T-helper 1 cell treated with Interleukin-12 subunit alpha and Interleukin-12 subunit beta and Interleukin-4 antibody, amounts not matched to agents 30 μg/mL and 1 μg/mL, for 36 hours (primary cell): Measurements from ENCODE around the gene AKR1D1.
"Not testable (repeated sequence)": the region's sequence is repeated elsewhere in the genome, so short reads cannot be mapped to it uniquely, and the experiment has no call there.

ENCODE experiments used
- H3K27ac Mint-ChIP-seq: one replicate; pipeline ENCODE4 v1.8.0; 2021; ENCODE audit warnings: mild to moderate bottlenecking, mixed read lengths
- H3K27me3 Mint-ChIP-seq: one replicate; pipeline ENCODE4 v1.8.0; 2021; ENCODE audit warnings: low read depth, mixed read lengths
- H3K36me3 Mint-ChIP-seq: one replicate; pipeline ENCODE4 v1.8.0; 2021; ENCODE audit warnings: low read depth, mixed read lengths
- H3K4me1 Mint-ChIP-seq: one replicate; pipeline ENCODE4 v1.8.0; 2021; ENCODE audit warnings: low read depth, mixed read lengths
- H3K4me3 Mint-ChIP-seq: one replicate; pipeline ENCODE4 v1.8.0; 2021; ENCODE audit warnings: mild to moderate bottlenecking, moderate library complexity, mixed read lengths
- H3K9me3 Mint-ChIP-seq: one replicate; pipeline ENCODE4 v1.8.0; 2021; ENCODE audit warnings: mixed read lengths

The AKR1D1 gene, protein sequence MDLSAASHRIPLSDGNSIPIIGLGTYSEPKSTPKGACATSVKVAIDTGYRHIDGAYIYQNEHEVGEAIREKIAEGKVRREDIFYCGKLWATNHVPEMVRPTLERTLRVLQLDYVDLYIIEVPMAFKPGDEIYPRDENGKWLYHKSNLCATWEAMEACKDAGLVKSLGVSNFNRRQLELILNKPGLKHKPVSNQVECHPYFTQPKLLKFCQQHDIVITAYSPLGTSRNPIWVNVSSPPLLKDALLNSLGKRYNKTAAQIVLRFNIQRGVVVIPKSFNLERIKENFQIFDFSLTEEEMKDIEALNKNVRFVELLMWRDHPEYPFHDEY

DNA sequence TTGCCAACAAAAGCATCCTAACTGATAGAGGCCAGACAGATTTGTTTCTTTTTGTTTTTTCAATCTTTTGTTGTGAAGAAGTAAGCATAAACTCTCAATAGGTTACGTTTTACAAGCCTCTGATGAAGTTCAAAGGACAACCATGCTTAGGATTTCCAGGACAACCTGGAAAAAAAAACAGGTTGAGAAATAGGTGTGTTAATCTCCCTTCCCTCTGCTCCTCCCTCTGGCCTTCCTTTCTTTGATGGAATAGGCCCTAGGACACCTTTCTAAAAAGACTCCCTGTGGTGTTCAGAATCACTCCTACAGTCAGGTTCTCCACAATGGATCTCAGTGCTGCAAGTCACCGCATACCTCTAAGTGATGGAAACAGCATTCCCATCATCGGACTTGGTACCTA is at the start of gene AKR1D1:
Gene AKR1D1 (plus strand): TSS at position 264 of the 400 bp plus-strand sequence. CDS start 60 bp downstream, at position 324.
- Mint-ChIP-seq H3K9me3 (peaks cover 3% of the 10 kb centered on the region), H3K27me3 (no peaks in the 10 kb centered on the region), H3K4me3 (no peak within 1 kb of the TSS), H3K27ac (no peak within 1 kb of the TSS), H3K4me1 (no peaks in the 10 kb centered on the region), H3K36me3 (no peaks in the 10 kb centered on the region)

DNA sequence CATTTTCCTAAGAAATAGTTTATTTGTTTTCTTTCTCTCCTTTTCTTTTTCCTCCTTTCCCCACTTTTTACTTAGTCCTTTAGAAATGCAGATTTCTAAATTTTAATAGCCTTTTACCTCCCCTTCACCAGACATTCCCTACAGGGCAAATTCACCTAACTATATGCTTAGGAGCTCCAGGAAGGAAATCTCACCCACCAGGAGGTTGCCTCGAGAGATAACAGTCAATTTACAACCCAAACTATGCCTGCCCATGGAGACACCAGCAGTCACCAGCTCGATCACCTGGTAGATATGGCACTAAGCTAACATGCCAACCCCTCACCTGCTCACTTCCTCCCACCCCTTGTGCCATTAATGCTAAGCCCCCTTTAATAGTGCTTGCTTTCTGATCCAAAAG is 49.2 kb upstream of the AKR1D1 start:
- H3K27ac Mint-ChIP-seq: no peak overlapping the region
- peaks cover 14% of the 10 kb centered on the region for H3K9me3 Mint-ChIP-seq
- H3K27me3 Mint-ChIP-seq: peaks cover 36% of the 10 kb centered on the region
- H3K4me1 Mint-ChIP-seq: peaks cover 4% of the 10 kb centered on the region
- peaks cover 6% of the 10 kb centered on the region for H3K36me3 Mint-ChIP-seq
- H3K4me3 Mint-ChIP-seq: no peak overlapping the region

DNA sequence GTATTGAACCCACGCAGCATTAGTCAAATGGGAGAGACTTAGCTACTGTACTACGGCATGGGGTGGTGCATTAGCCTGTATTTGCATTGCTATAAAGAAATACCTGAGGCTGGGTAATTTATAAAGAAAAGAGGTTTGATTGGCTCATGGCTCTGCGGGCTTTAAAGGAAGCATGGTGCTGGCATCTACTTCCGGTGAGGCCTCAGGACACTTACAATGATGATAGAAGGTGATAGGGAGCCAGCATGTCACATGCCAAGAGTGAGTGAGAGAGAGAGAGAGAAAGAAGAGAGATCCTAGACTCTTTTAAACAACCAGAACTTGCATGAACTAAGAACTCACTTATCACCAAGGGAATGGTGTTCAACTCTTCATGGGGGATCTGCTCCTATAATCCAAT is 47.1 kb upstream of the AKR1D1 start:
- Mint-ChIP-seq H3K27ac (no peak overlapping the region), H3K9me3 (peaks cover 11% of the 10 kb centered on the region), H3K36me3 (peaks cover 3% of the 10 kb centered on the region), H3K4me1 (peaks cover 2% of the 10 kb centered on the region), H3K27me3 (peaks cover 36% of the 10 kb centered on the region), H3K4me3 (no peak overlapping the region)

DNA sequence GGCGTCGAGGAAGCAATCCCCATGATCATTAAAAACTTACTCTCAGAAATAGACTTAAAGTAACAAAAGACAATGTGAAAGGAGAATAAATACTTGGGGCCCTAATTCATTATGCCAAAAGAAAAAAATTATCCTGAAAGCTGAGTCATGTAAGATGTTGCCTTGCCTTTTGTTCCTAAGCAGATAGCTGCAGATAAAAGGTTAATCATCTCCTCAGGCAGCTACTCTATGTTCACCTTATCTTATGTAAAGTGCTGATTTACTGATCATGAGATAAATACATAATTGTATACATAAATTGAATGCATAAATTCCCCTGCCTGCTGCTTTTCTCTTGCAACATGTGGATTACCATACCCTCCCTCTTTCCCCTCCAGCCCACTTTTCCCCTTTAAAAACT is 46.3 kb upstream of the AKR1D1 start:
- Mint-ChIP-seq H3K36me3 (peaks cover 3% of the 10 kb centered on the region), H3K9me3 (peaks cover 16% of the 10 kb centered on the region), H3K4me1 (no peaks in the 10 kb centered on the region), H3K27me3 (peaks cover 36% of the 10 kb centered on the region), H3K27ac (no peak overlapping the region), H3K4me3 (no peak overlapping the region)

DNA sequence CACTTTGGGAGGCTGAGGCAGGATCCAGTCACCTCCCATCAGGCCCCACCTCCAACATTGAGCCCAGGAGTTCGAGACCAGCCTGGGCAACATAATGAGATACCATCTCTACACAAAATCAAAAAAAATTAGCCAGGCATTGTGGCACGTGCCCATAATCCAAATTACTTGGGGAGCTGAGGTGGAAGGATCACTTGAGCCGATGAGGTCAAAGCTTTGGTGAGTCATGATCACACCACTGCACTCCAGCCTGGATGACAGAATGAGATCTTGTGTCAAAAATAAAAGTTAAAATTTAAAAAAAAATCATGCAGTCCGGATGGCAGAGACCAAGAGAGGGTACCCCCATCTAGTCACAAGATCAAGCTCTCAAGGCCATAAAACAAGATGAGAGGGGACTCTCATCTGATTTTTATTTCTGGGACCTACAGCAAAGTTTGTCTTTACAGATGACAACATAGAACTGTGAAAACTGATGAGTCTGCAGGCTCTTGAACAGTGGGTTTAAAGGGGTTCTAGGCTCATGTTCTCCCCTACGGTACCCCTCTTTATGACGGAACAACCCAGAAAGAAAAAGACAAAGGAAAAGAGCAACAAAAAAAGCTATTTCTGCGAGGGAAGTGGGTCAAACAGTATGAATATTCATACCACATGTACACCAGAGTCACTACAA is 45.4 kb upstream of the AKR1D1 start:
- H3K36me3 Mint-ChIP-seq: peaks cover 3% of the 10 kb centered on the region
- H3K27ac Mint-ChIP-seq: no peak overlapping the region
- H3K9me3 Mint-ChIP-seq: peaks cover 14% of the 10 kb centered on the region
- no peak overlapping the region for H3K4me3 Mint-ChIP-seq
- H3K27me3 Mint-ChIP-seq: peaks cover 36% of the 10 kb centered on the region
- no peaks in the 10 kb centered on the region for H3K4me1 Mint-ChIP-seq

DNA sequence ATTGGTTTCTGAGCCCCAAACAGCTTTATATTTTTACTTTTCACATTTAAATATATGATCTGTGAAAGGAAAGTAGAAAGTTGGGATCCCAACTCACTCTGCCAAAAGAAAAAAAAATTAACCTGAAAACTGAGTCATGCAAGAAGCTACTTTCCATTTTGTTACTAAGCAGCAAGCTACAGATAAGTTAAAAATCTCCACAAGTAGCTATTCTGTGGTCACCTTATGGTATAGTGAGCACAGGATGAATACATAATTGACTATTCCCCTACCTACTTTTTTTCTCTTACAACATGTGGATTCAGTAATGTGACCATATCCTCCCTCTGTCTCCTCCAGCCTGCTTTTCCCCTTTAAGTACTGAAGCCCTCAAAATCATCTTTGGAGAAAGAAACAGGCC is 44.1 kb upstream of the AKR1D1 start:
- no peaks in the 10 kb centered on the region for H3K4me1 Mint-ChIP-seq
- no peak overlapping the region for H3K27ac Mint-ChIP-seq
- H3K4me3 Mint-ChIP-seq: no peak overlapping the region
- peaks cover 14% of the 10 kb centered on the region for H3K9me3 Mint-ChIP-seq
- no peaks in the 10 kb centered on the region for H3K36me3 Mint-ChIP-seq
- peaks cover 26% of the 10 kb centered on the region for H3K27me3 Mint-ChIP-seq

DNA sequence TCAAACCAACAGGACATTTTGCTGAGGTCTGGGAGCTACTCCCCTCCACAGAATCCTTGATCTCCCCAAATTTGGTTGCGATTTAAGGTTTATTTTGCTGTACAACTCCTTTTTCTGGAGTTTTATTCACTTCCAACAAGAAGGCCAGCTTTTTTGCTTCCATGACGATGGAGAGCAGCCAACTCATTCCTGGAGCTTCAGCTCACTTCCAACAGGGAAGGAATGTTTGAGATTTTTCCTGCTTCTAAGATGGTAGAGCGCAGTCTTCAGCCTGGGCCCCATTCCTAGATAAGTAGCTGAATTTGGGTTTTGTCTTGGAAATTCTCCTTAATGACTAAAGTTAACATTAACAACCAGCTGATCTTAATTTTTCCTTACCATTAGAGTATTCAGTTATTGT is 43.5 kb upstream of the AKR1D1 start:
- H3K9me3 Mint-ChIP-seq: peaks cover 14% of the 10 kb centered on the region
- no peaks in the 10 kb centered on the region for H3K4me1 Mint-ChIP-seq
- H3K27me3 Mint-ChIP-seq: peaks cover 23% of the 10 kb centered on the region
- no peak overlapping the region for H3K27ac Mint-ChIP-seq
- no peak overlapping the region for H3K4me3 Mint-ChIP-seq
- H3K36me3 Mint-ChIP-seq: no peaks in the 10 kb centered on the region

DNA sequence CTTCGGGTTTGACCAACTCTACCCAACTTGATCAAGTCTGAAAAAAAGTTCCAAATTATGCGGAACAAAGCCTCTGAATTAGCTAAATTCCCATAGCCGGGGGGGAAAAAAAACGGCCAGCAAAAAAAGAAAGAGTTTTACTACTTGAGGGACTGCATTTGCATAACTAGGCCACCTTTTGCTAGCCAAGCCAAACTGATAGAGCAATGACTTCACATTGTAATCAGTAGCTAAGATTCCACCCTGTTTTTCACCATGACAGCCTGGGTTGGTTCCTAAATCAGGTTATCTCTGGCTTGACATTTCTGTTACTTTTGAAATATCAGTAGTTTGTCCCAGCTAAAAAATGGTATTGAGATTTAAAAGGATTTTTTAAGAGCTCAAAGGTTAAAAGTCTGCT is 43.0 kb upstream of the AKR1D1 start:
- Mint-ChIP-seq H3K36me3 (no peaks in the 10 kb centered on the region), H3K4me1 (no peaks in the 10 kb centered on the region), H3K27me3 (peaks cover 21% of the 10 kb centered on the region), H3K4me3 (no peak overlapping the region), H3K9me3 (peaks cover 14% of the 10 kb centered on the region), H3K27ac (no peak overlapping the region)

DNA sequence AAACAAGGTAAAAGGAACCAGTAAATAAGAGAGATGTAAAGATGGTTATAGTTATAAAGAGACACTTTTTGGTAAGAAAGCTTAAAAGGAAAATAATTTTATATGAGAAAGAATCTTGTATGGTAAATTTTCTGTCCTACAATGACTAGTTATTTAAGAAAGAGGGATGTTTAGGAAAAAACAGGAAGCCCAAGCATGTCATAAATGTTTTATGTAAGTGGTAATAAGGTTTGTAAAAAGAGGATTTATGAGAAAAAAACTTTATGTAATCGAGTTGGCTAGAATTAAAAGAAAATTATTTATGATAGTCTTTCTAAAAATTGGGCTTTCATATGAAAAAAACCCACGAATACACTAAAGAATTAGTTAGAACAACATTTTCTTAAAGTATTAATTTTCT is 40.1 kb upstream of the AKR1D1 start:
- H3K36me3 Mint-ChIP-seq: no peaks in the 10 kb centered on the region
- H3K27ac Mint-ChIP-seq: no peak overlapping the region
- H3K4me3 Mint-ChIP-seq: no peak overlapping the region
- peaks cover 19% of the 10 kb centered on the region for H3K9me3 Mint-ChIP-seq
- no peaks in the 10 kb centered on the region for H3K4me1 Mint-ChIP-seq
- peaks cover 21% of the 10 kb centered on the region for H3K27me3 Mint-ChIP-seq

DNA sequence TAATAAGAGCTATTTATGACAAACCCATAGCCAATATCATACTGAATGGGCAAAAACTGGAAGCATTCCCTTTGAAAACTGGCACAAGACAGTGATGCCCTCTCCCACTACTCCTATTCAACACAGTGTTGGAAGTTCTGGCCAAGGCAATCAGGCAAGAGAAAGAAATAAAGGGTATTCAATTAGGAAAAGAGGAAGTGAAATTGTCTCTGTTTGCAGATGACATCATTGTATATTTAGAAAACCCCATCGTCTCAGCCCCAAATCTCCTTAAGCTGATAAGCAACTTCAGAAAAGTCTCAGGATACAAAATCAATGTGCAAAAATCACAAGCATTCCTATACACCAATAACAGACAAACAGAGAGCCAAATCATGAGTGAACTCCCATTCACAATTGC is 36.2 kb upstream of the AKR1D1 start:
- H3K4me3 Mint-ChIP-seq, H3K4me1 Mint-ChIP-seq, H3K27ac Mint-ChIP-seq, H3K36me3 Mint-ChIP-seq: not testable (repeated sequence)
- Mint-ChIP-seq H3K27me3 (peaks cover 20% of the 10 kb centered on the region), H3K9me3 (peaks cover 16% of the 10 kb centered on the region)

DNA sequence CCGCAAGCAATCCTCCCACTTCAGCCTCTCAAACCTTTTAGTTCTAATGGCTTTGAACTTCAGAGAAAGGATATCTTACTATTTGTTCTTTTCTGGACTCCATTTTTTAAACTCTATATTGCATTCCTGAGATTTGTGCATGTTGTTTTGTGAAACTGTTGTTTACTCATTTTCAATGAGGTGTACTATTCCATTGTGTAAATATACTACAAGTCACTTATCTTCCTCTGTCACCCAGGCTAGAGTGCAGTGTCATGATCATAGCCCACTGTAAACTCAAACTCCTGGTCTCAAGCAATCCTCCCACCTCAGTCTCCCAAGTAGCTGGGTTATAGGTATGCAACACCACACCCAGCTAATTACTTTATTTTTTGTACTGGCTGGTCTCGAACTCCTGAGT is 31.4 kb upstream of the AKR1D1 start:
- peaks cover 18% of the 10 kb centered on the region for H3K27me3 Mint-ChIP-seq

DNA sequence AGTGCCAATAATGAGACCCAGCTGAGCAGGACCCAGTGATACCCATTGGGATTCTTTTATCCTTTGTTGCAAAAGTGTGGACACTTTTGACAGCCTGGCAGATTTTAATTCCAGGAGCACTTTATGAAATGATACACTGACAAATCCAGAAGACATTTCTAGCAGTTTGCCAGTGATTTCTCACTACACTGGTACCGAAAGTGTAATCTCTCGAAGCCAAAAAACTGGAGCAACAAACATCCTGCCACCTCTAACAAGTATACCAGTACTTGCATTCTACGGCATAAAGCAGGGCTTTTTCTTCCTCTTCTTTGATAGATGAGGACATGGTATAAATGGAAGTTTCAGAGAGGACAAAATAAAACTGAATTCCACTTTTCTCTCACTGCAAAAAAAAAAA is 28.4 kb upstream of the AKR1D1 start:
- H3K4me1 Mint-ChIP-seq: no peaks in the 10 kb centered on the region
- no peak overlapping the region for H3K27ac Mint-ChIP-seq
- H3K9me3 Mint-ChIP-seq: peaks cover 7% of the 10 kb centered on the region
- H3K36me3 Mint-ChIP-seq: no peaks in the 10 kb centered on the region
- H3K27me3 Mint-ChIP-seq: peaks cover 14% of the 10 kb centered on the region
- H3K4me3 Mint-ChIP-seq: no peak overlapping the region

More for the DNA sequence above, 31.4 kb upstream of the AKR1D1 start:
- no peak overlapping the region for H3K4me3 Mint-ChIP-seq
- no peaks in the 10 kb centered on the region for H3K4me1 Mint-ChIP-seq
- peaks cover 4% of the 10 kb centered on the region for H3K9me3 Mint-ChIP-seq
- no peaks in the 10 kb centered on the region for H3K36me3 Mint-ChIP-seq
- H3K27ac Mint-ChIP-seq: no peak overlapping the region

DNA sequence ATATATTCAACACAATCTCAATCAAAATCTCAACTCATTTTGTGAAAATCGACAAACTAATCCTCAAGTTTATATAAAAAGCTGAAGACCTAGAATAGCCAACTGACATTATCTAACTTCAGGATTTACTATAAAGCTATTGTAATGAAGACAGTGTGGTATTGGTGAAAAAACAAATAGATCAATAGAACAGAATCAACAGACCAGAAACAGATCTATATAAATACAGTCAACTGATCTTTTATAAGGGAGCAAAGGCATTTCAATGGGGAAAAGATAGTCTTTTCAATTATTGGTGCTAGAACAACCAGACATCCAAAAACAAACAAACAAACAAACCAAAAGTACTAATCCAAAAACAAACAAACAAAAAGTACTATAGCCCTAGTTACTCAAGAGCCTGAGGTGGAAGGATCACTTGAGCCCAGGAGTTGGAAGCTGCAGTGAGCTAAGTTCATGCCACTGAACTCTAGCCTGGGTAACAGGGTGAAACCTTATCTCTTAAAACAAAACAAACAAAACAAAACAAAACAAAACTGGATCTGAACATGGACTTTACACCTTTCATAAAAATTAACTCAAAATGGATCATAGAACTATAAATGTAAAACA is 26.6 kb upstream of the AKR1D1 start:
- H3K27me3 Mint-ChIP-seq: peaks cover 11% of the 10 kb centered on the region
- H3K36me3 Mint-ChIP-seq: no peaks in the 10 kb centered on the region
- H3K4me1 Mint-ChIP-seq: no peaks in the 10 kb centered on the region
- H3K4me3 Mint-ChIP-seq: no peak overlapping the region
- H3K27ac Mint-ChIP-seq: no peak overlapping the region
- peaks cover 7% of the 10 kb centered on the region for H3K9me3 Mint-ChIP-seq

DNA sequence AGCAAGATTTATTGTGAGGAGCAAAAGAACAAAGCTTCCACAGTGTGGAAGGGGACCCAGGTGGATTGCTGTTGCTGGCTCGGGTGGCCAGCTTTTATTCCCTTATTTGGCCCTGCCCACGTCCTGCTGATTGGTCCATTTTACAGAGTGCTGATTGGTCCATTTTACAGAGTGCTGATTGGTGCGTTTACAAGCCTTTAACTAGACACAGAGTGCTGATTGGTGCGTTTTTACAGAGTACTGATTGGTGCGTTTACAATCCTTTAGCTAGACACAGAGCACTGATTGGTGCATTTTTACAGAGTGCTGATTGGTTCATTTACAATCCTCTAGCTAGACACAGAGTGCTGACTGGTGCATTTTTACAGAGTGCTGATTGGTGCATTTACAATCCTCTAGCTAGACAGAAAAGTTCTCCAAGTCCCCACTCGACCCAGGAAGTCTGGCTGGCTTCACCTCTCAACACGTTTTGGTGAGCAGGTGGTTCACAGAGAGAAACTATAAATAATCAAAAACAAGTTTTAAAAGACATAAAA is 24.5 kb upstream of the AKR1D1 start:
- H3K9me3 Mint-ChIP-seq, H3K27ac Mint-ChIP-seq, H3K36me3 Mint-ChIP-seq, H3K4me1 Mint-ChIP-seq, H3K4me3 Mint-ChIP-seq: not testable (repeated sequence)
- H3K27me3 Mint-ChIP-seq: peaks cover 11% of the 10 kb centered on the region

DNA sequence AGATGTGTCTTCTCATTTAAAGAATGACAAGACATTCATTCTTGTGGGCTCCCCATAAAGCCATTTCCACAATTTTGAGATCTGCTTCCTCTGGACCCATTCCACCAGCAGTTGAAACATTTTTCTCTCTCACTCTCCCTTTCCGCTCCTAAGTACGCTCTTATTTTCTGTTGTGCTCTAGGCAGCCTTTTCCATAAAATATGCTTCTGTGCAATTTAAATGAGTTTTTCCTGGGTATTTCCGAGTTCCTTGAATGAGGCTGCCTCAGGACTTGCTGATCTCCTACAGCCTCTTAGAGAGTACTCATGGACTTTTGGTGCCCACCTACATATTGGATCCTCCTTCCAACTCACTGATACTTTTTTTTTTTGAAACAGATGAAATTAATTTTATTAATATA is 23.6 kb upstream of the AKR1D1 start:
- peaks cover 8% of the 10 kb centered on the region for H3K27me3 Mint-ChIP-seq
- no peak overlapping the region for H3K27ac Mint-ChIP-seq
- H3K4me1 Mint-ChIP-seq: no peaks in the 10 kb centered on the region
- H3K4me3 Mint-ChIP-seq: no peak overlapping the region
- H3K36me3 Mint-ChIP-seq: no peaks in the 10 kb centered on the region
- H3K9me3 Mint-ChIP-seq: peaks cover 7% of the 10 kb centered on the region
